IMR-90 (cell line): ENCODE results near the gene RPH3AL. TPM values are rescaled to one million over a fixed set of nuclear protein-coding genes. Genes with fewer than 3 reads are reported as not detected.

Experiments
- ATAC-seq: fragments of 200-7000 bp; cut with Tn5 transposase; 2 replicates; pipeline ENCODE4 v1.9.1; 2020; ENCODE audit warnings: low read depth, mild to moderate bottlenecking, moderate library complexity
- BruUV-seq: library from RNA; stranded (reverse); fragments of 400-500 nt; replicated peaks from 2 replicates; lab custom pipeline; 2021; lab: Mats Ljungman, UMichigan
- CTCF ChIA-PET: fragments of 300-600 bp; formaldehyde crosslinking; extraction: SDS; loops from one replicate; lab custom pipeline; 2021; ENCODE audit warnings: antibody characterized with exemption; lab: Yijun Ruan, JAX
- POLR2A ChIA-PET: fragments of 300-600 bp; sonication (Branson Sonifier 250); formaldehyde crosslinking; loops from one replicate; lab custom pipeline; 2022; ENCODE audit warnings: antibody characterized with exemption; ENCODE audit not compliant: unreplicated experiment; lab: Charles Lee
- DNase-seq: peaks from one replicate; pipeline ENCODE4 v3.0.0; 2013
- H2AFZ ChIP-seq: replicated peaks from 2 replicates; pipeline ENCODE3; 2013; ENCODE audit warnings: low read length, mild to moderate bottlenecking; ENCODE audit not compliant: poor library complexity
- H2AK5ac ChIP-seq: 2 replicates; pipeline ENCODE4 v1.6.1; 2013; ENCODE audit warnings: low read depth, low read length, inconsistent platforms
- H2AK9ac ChIP-seq: replicated peaks from 2 replicates; pipeline ENCODE3; 2013; ENCODE audit warnings: mild to moderate bottlenecking, low read depth, low read length, moderate library complexity; ENCODE audit not compliant: poor library complexity
- H2BK120ac ChIP-seq: 2 replicates; pipeline ENCODE4 v1.6.1; 2013; ENCODE audit warnings: low read depth, low read length, inconsistent platforms
- H2BK15ac ChIP-seq: 3 replicates; pipeline ENCODE4 v1.6.1; 2013; ENCODE audit warnings: low read depth, low read length, inconsistent platforms
- H2BK20ac ChIP-seq: 2 replicates; pipeline ENCODE4 v1.6.1; 2013; ENCODE audit warnings: low read depth, mild to moderate bottlenecking, inconsistent platforms, low read length, moderate library complexity
- H2BK5ac ChIP-seq: 2 replicates; pipeline ENCODE4 v1.6.1; 2013; ENCODE audit warnings: mild to moderate bottlenecking, low read depth, low read length, inconsistent platforms; ENCODE audit not compliant: poor library complexity, severe bottlenecking
- H3K14ac ChIP-seq: replicated peaks from 2 replicates; pipeline ENCODE4 v1.6.1; 2013; ENCODE audit warnings: low read depth, low read length, inconsistent platforms
- H3K18ac ChIP-seq: 2 replicates; pipeline ENCODE4 v1.6.1; 2013; ENCODE audit warnings: low read depth, low read length, control low read depth
- H3K23ac ChIP-seq: 2 replicates; pipeline ENCODE4 v1.6.1; 2013; ENCODE audit warnings: low read depth, low read length, inconsistent platforms
- H3K27ac ChIP-seq: 2 replicates; pipeline ENCODE4 v1.5.1; 2013; ENCODE audit warnings: mild to moderate bottlenecking, control low read depth, low read length; ENCODE audit not compliant: insufficient read depth
- H3K27me3 ChIP-seq: 2 replicates; pipeline ENCODE4 v1.6.1; 2013; ENCODE audit warnings: low read length; ENCODE audit not compliant: control insufficient read depth, insufficient read depth
- H3K36me3 ChIP-seq: 2 replicates; pipeline ENCODE4 v1.6.1; 2013; ENCODE audit warnings: low read length, mixed read lengths; ENCODE audit not compliant: control insufficient read depth, insufficient read depth
- H3K4ac ChIP-seq: 2 replicates; pipeline ENCODE4 v1.6.1; 2013; ENCODE audit warnings: low read depth, low read length, inconsistent platforms
- H3K4me1 ChIP-seq: 2 replicates; pipeline ENCODE4 v1.6.1; 2013; ENCODE audit warnings: low read length, mixed read lengths; ENCODE audit not compliant: control insufficient read depth, insufficient read depth
- H3K4me2 ChIP-seq: 2 replicates; pipeline ENCODE4 v1.6.1; 2013; ENCODE audit warnings: low read depth, mild to moderate bottlenecking, control low read depth, low read length, moderate library complexity
- H3K4me3 ChIP-seq: 2 replicates; pipeline ENCODE4 v1.5.1; 2013; ENCODE audit warnings: low read depth, mild to moderate bottlenecking, control low read depth, low read length, moderate library complexity; ENCODE audit not compliant: insufficient read depth
- H3K56ac ChIP-seq: 2 replicates; pipeline ENCODE4 v1.6.1; 2013; ENCODE audit warnings: low read length, inconsistent platforms; ENCODE audit not compliant: insufficient read depth; ENCODE audit errors: extremely low read depth
- H3K79me1 ChIP-seq, 2 experiments: 2 replicates each; pipeline ENCODE4 v1.6.1; 2013; ENCODE audit warnings: low read length in 2 of 2, inconsistent platforms in 1 of 2, low read depth in 1 of 2
- H3K9ac ChIP-seq: 2 replicates; pipeline ENCODE4 v1.6.1; 2013; ENCODE audit warnings: low read depth, low read length, control low read depth
- H3K9me1 ChIP-seq: 2 replicates; pipeline ENCODE4 v1.6.1; 2013; ENCODE audit warnings: low read length, inconsistent platforms; ENCODE audit not compliant: insufficient read depth
- H3K9me3 ChIP-seq: 2 replicates; pipeline ENCODE4 v1.6.1; 2013; ENCODE audit warnings: low read length; ENCODE audit not compliant: control insufficient read depth, insufficient read depth
- H4K20me1 ChIP-seq: 2 replicates; pipeline ENCODE4 v1.6.1; 2013; ENCODE audit warnings: low read length, inconsistent platforms; ENCODE audit not compliant: insufficient read depth
- H4K5ac ChIP-seq: 2 replicates; pipeline ENCODE4 v1.6.1; 2013; ENCODE audit warnings: mild to moderate bottlenecking, low read depth, low read length, control low read depth
- H4K8ac ChIP-seq, 2 experiments: 2 replicates each; pipeline ENCODE4 v1.6.1; 2013; ENCODE audit warnings: low read depth in 2 of 2, low read length in 2 of 2, control low read depth in 1 of 2, inconsistent platforms in 1 of 2
- H4K91ac ChIP-seq: 2 replicates; pipeline ENCODE4 v1.6.1; 2013; ENCODE audit warnings: low read depth, low read length, inconsistent platforms; ENCODE audit not compliant: insufficient read depth
- BHLHE40 ChIP-seq: fragments of 150-350 bp; IDR thresholded peaks from 2 replicates; pipeline ENCODE4 v1.6.1; 2016; ENCODE audit warnings: mild to moderate bottlenecking, low read depth, low read length
- CEBPB ChIP-seq: IDR thresholded peaks from 2 replicates; pipeline ENCODE4 v1.6.1; 2012; ENCODE audit warnings: low read depth, low read length, improper control_type of control experiment
- CHD1 ChIP-seq: IDR thresholded peaks from 2 replicates; pipeline ENCODE4 v1.6.1; 2012; ENCODE audit warnings: low read depth, low read length, improper control_type of control experiment
- ELK1 ChIP-seq: fragments of 150-350 bp; IDR thresholded peaks from 2 replicates; pipeline ENCODE4 v1.6.1; 2016; ENCODE audit warnings: low read depth, mild to moderate bottlenecking, low read length, moderate library complexity, borderline replicate concordance
- FOS ChIP-seq: fragments of 150-350 bp; IDR thresholded peaks from 2 replicates; pipeline ENCODE4 v1.6.1; 2016; ENCODE audit warnings: low read depth, low read length
- MAZ ChIP-seq: IDR thresholded peaks from 2 replicates; pipeline ENCODE4 v1.6.1; 2012; ENCODE audit warnings: low read depth, mild to moderate bottlenecking, low read length, improper control_type of control experiment, moderate library complexity, borderline replicate concordance
- MXI1 ChIP-seq: IDR thresholded peaks from 2 replicates; pipeline ENCODE4 v1.6.1; 2012; ENCODE audit warnings: low read depth, mild to moderate bottlenecking, low read length, moderate library complexity, borderline replicate concordance
- NFE2L2 ChIP-seq: fragments of 150-350 bp; IDR thresholded peaks from 2 replicates; pipeline ENCODE4 v1.6.1; 2016; ENCODE audit warnings: low read depth, mild to moderate bottlenecking, low read length
- POLR2A ChIP-seq: IDR thresholded peaks from 2 replicates; pipeline ENCODE4 v1.6.1; 2012; ENCODE audit warnings: mild to moderate bottlenecking, low read depth, low read length
- USF2 ChIP-seq: fragments of 150-350 bp; IDR thresholded peaks from 2 replicates; pipeline ENCODE4 v1.6.1; 2017; ENCODE audit warnings: mild to moderate bottlenecking, antibody characterized with exemption, low read length, low read depth
- WGBS, 2 experiments: methylation state at CpG; one replicate each; pipeline versions ENCODE4 v1.1.5 to v1.1.7; 2013; ENCODE audit warnings: missing lambda C conversion rate in 2 of 2; ENCODE audit not compliant: insufficient read length in 1 of 2; ENCODE audit errors: extremely low coverage in 2 of 2; 5-methylcytosine and 5-hydroxymethylcytosine counted together
- dilution Hi-C: fragments of 300-500 bp; cut with HindIII; formaldehyde crosslinking; loops from one replicate; pipeline ENCODE4 v1.14.3; 2018; ENCODE audit warnings: low sequenced_read_pairs; ENCODE audit not compliant: unreplicated experiment
- in situ Hi-C: fragments of 300-500 bp; cut with MboI; formaldehyde crosslinking; loops from 3 replicates; pipeline ENCODE4 v1.14.3; 2019; ENCODE audit warnings: low sequenced_read_pairs, inconsistent platforms, mixed read lengths
- intact Hi-C: fragments of 100-400 bp; cut with micrococcal nuclease; formaldehyde crosslinking; loops from 2 replicates; pipeline ENCODE4 v1.10.0; 2022
- polyA plus RNA-seq, 3 experiments: library from polyadenylated mRNA; depleted of rRNA; stranded (reverse); fragments of >200 nt; gene quantifications; 2 replicates each; pipeline ENCODE4 v1.2.3, GENCODE V29; 2012; ENCODE audit warnings: low replicate concordance in 1 of 3
- total RNA-seq: library from RNA; depleted of rRNA; stranded (reverse); fragments of >200 nt; gene quantifications from 2 replicates; pipeline ENCODE4 v1.2.3, GENCODE V29; 2012

RPH3AL gene
- total and polyA plus RNA-seq, 2 of the 4 experiments (the other 2 are of a cell fraction) = 1.8 to 2.5 TPM

- no TSS peak for BruUV-seq
- Histone ChIP-seq H3K23ac (no peak overlapping the region), H4K5ac (no peak overlapping the region), H3K4ac (no peak overlapping the region), H3K27ac (no peak overlapping the region), H2AK5ac (no peak overlapping the region), H4K91ac (no peak overlapping the region), H3K9me1 (no peaks in the 10 kb centered on the region), H2AFZ (no peak overlapping the region), H3K56ac (no peak overlapping the region), H3K36me3 (no peaks in the 10 kb centered on the region), H4K8ac (no peak overlapping the region), H3K79me1 (no peaks in the 10 kb centered on the region), H3K27me3 (peaks cover 17% of the 10 kb centered on the region), H3K9me3 (no peaks in the 10 kb centered on the region), H2BK5ac (no peak overlapping the region), H3K4me2 (no peak overlapping the region), H3K4me3 (no peak overlapping the region), H4K20me1 (no peaks in the 10 kb centered on the region), H2BK20ac (no peak overlapping the region), H3K14ac (no peak overlapping the region), H2BK120ac (no peak overlapping the region), H3K4me1 (no peaks in the 10 kb centered on the region), H3K18ac (no peak overlapping the region), H3K9ac (no peak overlapping the region), H2AK9ac (no peak overlapping the region), H2BK15ac (no peak overlapping the region)
- DNase-seq = no peak
- dilution Hi-C loops = no loop called here
- ChIA-PET CTCF (no interaction called here), POLR2A (no interaction called here)
- WGBS, 2 experiments = no CpG with 5 or more reads among the region's 9 CpGs
- in situ Hi-C loops = no loop called here
- TF ChIP-seq NFE2L2 = no peak
- TF ChIP-seq CEBPB = no peak
- no peak for TF ChIP-seq ELK1
- no peak for TF ChIP-seq MXI1
- no peak for TF ChIP-seq MAZ
- TF ChIP-seq USF2 = no peak
- no peak for TF ChIP-seq BHLHE40
- TF ChIP-seq CHD1 = no peak
- no peak for TF ChIP-seq POLR2A
- TF ChIP-seq FOS = no peak
- intact Hi-C loops = no loop called here
- no peak for ATAC-seq
Measured at GRCh38 chr17:303168-303567, 49.4 kb downstream of the RPH3AL start.
